Heart left ventricle (tissue), 13 donors: ENCODE measurements around the gene SMURF1.

Source experiments
- POLR2A ChIP-seq, 2 donors: fragments of 450-650 bp; IDR thresholded peaks; one replicate each; pipeline ENCODE4 v1.6.1; 2017; ENCODE audit warnings: antibody characterized with exemption in 2 of 2, mild to moderate bottlenecking in 2 of 2, moderate library complexity in 2 of 2
- TF ChIP-seq, protein P1 (sequence below), 12 donors: fragments of 200-600 bp; sonication (generic) in 4 of 12; IDR thresholded peaks; one replicate each; pipeline versions ENCODE4 v1.5.0 to v1.8.0; 2018 to 2022; ENCODE audit warnings: antibody characterized with exemption in 12 of 12, mild to moderate bottlenecking in 5 of 12
- donor health status: ischemic (EF 13 %, LVEDD 7.1; RV severe dilation, severe dysfunction).
- donor health status: DM: no; HTN: yes; CAD: no.
- donor health status: DM: no; HTN: no; CAD: no.
- donor health status: ischemic (EF 25% LVEDD 6.9; RV normal size, moderate dysfunction).
- donor health status: ischemic (EF 25% LVEDD 5.7; RV mildly dilated, moderate dysfunction).
- donor health status: ischemic (EF 35%, LVEDD 5.7; RV mildly dilated, moderate dysfunction).
- donor health status: nonischemic (EF 11% LVEDD 7.7; RV severe dilation, severe dysfunction).
- donor health status: DM: yes; HTN: yes; CAD: no.
- donor health status: PGD.
- donor health status: ischemic (EF 29% LVEDD 5.4; RV normal size, mild dysfunction).
- donor health status: nonischemic (EF 23%, LVEDD 6.1; RV moderate dilation, normal function).

DNA sequence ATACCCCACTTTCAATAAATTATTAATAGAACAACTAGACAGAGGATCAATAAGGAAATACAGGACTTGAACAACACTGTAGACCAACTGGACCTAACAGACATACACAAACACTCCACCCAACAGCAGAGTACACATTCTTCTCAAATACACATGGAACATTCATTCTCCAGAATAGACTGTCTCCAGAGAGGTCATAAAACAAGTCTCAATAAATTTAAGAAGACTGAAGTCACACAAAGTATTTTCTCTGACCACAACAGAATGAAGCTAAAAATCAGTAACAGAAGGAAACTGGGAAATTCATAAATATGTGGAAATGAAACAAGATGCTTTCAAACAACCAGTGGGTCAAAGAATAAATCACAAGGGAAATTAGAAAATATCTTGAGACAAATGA is 119.8 kb downstream of the SMURF1 start:
- TF ChIP-seq, protein P1, sequence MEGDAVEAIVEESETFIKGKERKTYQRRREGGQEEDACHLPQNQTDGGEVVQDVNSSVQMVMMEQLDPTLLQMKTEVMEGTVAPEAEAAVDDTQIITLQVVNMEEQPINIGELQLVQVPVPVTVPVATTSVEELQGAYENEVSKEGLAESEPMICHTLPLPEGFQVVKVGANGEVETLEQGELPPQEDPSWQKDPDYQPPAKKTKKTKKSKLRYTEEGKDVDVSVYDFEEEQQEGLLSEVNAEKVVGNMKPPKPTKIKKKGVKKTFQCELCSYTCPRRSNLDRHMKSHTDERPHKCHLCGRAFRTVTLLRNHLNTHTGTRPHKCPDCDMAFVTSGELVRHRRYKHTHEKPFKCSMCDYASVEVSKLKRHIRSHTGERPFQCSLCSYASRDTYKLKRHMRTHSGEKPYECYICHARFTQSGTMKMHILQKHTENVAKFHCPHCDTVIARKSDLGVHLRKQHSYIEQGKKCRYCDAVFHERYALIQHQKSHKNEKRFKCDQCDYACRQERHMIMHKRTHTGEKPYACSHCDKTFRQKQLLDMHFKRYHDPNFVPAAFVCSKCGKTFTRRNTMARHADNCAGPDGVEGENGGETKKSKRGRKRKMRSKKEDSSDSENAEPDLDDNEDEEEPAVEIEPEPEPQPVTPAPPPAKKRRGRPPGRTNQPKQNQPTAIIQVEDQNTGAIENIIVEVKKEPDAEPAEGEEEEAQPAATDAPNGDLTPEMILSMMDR (IDR thresholded peaks at IDR 0.05): no peak
- TF ChIP-seq POLR2A (IDR thresholded peaks at IDR 0.05): no peak
